ENCODE results near the gene NUP214.

GRCh38 chr9:131235480-131235851, 110.1 kb downstream of the NUP214 start:
- no peak for TF ChIP-seq CTCF (conservative IDR thresholded peaks at IDR 0.05; ENCODE audit: low read depth, low read length)
- TF ChIP-seq CEBPB (IDR thresholded peaks at IDR 0.05; ENCODE audit: low read depth, low read length) = no peak
- TF ChIP-seq POLR2A (IDR thresholded peaks at IDR 0.05; ENCODE audit: low read depth, low read length) = no peak
- TF ChIP-seq, protein P1, sequence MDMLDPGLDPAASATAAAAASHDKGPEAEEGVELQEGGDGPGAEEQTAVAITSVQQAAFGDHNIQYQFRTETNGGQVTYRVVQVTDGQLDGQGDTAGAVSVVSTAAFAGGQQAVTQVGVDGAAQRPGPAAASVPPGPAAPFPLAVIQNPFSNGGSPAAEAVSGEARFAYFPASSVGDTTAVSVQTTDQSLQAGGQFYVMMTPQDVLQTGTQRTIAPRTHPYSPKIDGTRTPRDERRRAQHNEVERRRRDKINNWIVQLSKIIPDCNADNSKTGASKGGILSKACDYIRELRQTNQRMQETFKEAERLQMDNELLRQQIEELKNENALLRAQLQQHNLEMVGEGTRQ (IDR thresholded peaks at IDR 0.05; ENCODE audit: low read depth, low read length) = no peak
- no peak for TF ChIP-seq NFE2L2 (IDR thresholded peaks at IDR 0.05; ENCODE audit: low read depth, low read length)
- no peak for TF ChIP-seq BHLHE40 (IDR thresholded peaks at IDR 0.05; ENCODE audit: low read depth, low read length)
